Suppressor macrophage treated with lipopolysaccharide for 1 hour (primary cell): ENCODE measurements around the gene LITAF.
A peak's percentile ranks its signal among the peaks of the same experiment; 100 is the strongest.
"Not testable (repeated sequence)": the region's sequence is repeated elsewhere in the genome, so short reads cannot be mapped to it uniquely, and the experiment has no call there.

Experiments used
- DNase-seq, 3 donors: peaks; one replicate each; pipeline ENCODE4 v3.0.0-alpha.2; 2020 to 2022

The LITAF gene

GRCh38 chr16:11572301-11572995 lies 14.3 kb downstream of the LITAF start:
- DNase-seq, result no peak

GRCh38 chr16:11571549-11571948 lies 15.2 kb downstream of the LITAF start:
- no peak for DNase-seq

- no peak for DNase-seq
These were observed 15.9 kb downstream of the LITAF start for GRCh38 chr16:11570806-11571205.

- no peak for DNase-seq
These were observed 16.5 kb downstream of the LITAF start for GRCh38 chr16:11570258-11570657.

GRCh38 chr16:11566398-11566797 lies 20.3 kb downstream of the LITAF start:
- no peak for DNase-seq

DNA sequence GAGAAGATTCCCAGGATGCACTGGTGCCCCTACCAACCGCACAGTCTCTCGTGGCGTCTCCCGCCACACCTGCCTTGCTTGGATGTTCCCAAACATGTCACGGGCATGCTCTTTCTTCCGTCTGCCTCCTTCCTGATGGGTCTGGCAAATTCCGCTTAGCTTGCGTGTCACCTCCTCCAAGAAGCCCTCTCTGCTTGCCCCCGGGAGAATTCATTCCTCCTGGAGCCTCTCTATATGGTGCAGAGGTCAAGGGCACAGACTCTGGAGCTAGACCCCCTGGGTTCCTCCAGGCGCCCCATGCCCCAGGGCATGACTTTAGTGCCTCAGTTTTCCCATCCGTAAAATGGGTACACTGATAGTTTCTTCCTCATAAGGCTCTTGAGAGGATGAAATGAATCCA lies 21.1 kb downstream of the LITAF start:
- DNase-seq, result no peak

GRCh38 chr16:11564046-11564926 lies 22.4 kb downstream of the LITAF start:
- DNase-seq, result no peak

GRCh38 chr16:11563493-11564040 lies 23.2 kb downstream of the LITAF start:
- no peak for DNase-seq

DNA sequence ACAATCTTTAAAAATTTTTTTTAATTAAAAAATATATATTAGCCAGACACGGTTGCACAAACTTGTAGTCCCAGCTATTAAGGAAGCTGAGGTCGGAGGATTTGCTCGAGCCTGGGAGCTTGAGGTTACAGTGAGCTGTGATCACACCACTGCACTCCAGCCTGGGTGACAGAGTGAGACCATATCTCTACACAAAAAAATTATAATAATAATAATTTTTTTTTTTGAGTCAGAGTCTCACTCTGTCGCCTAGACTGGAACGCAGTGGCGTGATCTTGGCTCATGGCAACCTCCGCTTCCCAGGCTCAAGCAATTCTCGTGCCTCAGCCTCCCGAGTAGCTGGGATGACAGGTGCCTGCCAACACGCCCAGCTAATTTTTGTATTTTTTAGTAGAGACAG lies 23.8 kb downstream of the LITAF start:
- no peak for DNase-seq

DNA sequence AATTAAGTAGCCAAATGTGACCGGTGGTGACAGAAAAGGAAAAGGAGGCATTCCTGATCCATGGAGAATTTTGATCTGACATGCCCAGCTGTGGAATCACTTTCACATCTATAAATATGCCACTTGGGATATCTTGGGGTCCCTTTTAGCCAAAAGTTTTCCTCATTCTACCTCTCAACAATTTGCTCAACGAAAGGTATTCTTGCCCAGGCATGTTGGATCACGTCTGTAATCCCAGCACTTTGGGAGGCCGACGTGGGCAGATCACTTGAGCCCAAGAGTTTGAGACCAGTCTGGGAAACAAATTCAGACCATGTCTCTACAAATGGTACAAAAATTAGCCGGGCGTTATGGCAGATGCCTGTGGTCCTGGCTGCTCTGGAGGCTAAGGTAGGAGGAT lies 24.3 kb downstream of the LITAF start:
- DNase-seq, result no peak

GRCh38 chr16:11561856-11562255 lies 24.9 kb downstream of the LITAF start:
- no peak for DNase-seq

GRCh38 chr16:11561454-11561805 lies 25.3 kb downstream of the LITAF start:
- DNase-seq, result no peak

DNA sequence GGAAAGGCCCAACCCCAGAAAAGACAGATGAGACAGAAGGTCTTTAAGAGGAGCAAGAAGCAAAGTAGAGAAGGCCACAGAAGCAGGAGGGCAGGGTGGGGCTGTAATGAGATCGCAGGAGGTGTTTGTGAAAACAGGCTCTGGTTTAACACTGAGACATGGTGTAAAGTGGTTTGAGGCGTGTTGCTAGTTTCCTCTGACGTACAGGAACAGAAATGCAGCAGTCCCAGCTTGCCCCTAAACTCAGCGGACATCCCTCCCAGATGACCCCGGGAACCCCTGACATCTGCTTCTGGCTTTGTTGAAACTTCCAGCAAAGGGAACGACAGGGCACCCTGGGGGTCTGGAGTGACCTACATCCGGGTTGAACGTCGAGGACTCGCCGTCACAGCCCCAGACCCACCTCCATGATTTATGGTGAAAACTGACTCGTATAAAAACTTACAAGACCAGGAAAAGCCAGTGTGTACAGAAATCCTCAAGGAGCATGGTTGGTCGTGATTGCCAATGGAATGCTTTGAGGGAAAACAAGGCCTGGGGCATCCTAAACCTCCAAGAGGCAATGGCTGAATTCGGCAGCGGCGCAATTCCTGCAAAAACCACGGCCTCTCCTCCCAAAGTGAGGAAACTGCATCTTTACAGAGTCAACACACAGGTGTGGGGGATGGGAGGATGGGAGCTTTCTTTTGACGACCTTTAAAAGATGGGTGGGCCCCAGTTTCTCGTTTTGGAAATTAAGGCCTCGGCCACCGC lies 25.8 kb downstream of the LITAF start:
- peak in 1 of 3 donors; percentile 39 for DNase-seq

DNA sequence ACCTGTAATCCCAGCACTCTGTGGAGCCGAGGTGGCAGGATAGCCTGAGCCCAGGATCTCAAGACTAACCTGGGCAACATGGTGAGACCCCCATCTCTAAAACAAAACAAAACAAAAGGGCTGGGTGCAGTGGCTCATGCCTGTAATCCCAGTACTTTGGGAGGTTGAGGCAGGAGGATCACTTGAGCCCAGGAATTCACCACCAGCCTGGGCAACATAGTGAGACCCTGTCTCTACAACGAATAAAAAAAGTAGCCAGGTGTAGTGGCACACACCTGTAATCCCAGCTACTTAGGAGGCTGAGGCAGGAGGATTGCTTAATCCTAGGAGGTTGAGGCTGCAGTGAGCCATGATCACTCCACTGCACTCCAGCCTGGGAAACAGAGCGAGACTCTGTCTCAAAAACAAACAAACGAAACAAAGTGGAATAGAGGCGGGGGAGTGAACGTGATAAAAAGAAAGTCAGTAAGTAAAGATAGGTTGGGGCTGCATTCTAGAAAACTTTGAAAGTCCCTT lies 28.4 kb downstream of the LITAF start:
- not testable (repeated sequence) for DNase-seq

GRCh38 chr16:11557801-11558200 lies 28.9 kb downstream of the LITAF start:
- DNase-seq, result no peak

DNA sequence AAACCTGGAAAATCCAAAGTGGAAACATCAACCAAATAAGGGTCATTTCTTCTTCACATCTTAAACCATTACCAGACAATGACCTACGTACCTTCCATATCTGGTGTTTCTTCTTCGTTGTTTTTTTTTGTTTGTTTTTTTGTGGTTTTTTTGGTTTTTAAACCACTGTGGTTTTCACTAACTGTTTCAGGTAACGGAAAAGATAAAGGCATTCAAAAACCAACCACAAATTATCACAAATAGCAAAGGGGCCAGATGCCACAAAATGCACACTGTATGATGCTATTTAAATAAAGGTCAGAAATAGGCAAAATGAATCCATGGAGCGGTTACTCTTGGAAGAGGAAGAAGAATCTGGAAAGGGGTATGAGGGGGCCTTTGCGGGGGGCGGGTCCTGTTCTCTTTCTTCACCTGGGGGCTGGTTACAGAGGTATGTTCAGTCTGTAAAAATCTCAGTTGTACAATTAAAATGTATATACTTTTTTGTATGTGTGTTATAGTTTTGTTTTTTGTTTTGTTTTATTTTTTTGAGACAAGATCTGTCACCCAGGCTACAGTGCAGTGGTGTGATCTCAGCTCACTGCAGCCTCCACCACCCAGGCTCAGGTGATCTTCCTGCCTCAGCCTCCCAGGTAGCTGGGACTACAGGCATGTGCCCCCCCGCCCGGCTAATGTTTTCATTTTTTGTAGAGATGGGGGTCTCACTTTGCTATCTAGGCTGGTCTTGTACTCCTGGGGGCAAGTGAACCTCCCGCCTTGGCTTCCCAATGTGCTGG lies 29.6 kb downstream of the LITAF start:
- no peak for DNase-seq

DNA sequence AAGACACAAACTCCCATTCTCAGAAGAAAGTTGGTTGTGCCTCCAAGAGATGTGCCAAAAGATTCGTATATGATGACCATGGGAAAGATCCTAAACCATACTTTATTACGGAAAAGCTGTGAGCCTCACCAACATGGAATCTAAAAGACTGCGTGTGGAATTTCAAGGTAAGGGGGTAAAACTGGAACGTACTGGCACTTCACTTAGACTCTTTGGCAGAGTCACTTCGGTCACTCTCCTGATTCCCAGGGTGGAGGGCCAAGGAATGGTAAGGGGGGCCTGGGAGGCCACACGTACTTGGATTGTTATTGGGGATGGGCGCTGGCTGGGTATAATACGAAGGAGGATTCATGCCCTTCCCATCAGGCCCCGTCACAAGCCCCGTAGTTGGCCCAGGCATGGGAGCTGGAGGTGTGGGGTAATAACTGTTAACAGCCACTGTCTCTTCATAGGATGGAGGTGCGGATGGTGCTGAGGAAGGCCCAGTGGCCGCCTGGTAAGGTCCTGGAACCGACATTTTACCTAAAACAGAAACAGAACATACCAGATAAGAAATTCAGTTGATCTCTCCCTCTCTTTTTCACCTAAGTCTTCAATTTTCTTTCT lies 30.4 kb downstream of the LITAF start:
- DNase-seq, result no peak

GRCh38 chr16:11554053-11554452 lies 32.7 kb downstream of the LITAF start:
- DNase-seq, result no peak

DNA sequence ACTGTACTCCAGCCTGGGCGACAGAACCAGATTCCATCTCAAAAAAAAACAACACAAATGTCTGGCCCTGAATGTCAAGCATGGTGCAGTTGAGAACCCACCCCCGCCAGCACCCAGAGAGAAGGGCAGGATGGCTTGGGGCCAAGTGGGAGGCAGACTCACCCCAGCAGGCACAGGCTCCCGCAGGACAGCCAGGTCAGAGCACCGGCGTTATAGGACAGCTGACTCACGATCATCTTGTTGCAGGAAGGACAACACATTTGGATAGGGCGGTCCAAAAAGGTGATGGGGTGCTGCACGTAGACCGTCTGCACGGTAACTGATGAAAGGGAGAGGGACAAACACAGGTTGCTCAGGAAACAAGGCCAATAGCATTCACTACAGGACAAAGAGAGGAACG lies 33.3 kb downstream of the LITAF start:
- DNase-seq, result no peak

GRCh38 chr16:11552440-11552839 lies 34.3 kb downstream of the LITAF start:
- DNase-seq, result no peak

GRCh38 chr16:11551842-11552241 lies 34.9 kb downstream of the LITAF start:
- DNase-seq, result no peak
